Mucosa of descending colon (tissue), 3 donors: ENCODE data around the gene SLC26A3. TPM values are rescaled to one million over a fixed set of nuclear protein-coding genes. Genes with fewer than 3 reads are reported as not detected.

Experiments used
- ATAC-seq: fragments of 200-7000 bp; cut with Tn5 transposase; one replicate; pipeline ENCODE4 v1.9.1; 2020; ENCODE audit warnings: mild to moderate bottlenecking, moderate library complexity
- DNase-seq, 3 donors: peaks; one replicate each; pipeline ENCODE4 v3.0.0-alpha.2; 2020
- H3K36me3 ChIP-seq: fragments of 200-600 bp; one replicate; pipeline ENCODE4 v1.8.0; 2021; ENCODE audit warnings: low read depth, mild to moderate bottlenecking
- H3K4me1 ChIP-seq: fragments of 200-600 bp; one replicate; pipeline ENCODE4 v1.8.0; 2021; ENCODE audit warnings: low read depth, mild to moderate bottlenecking
- H3K4me3 ChIP-seq: fragments of 200-600 bp; one replicate; pipeline ENCODE4 v1.8.0; 2021; ENCODE audit warnings: mild to moderate bottlenecking
- H3K9me3 ChIP-seq: fragments of 200-600 bp; one replicate; pipeline ENCODE4 v1.8.0; 2021; ENCODE audit warnings: mild to moderate bottlenecking
- CTCF ChIP-seq: fragments of 200-600 bp; IDR thresholded peaks from one replicate; pipeline ENCODE4 v1.8.0; 2022; ENCODE audit warnings: antibody characterized with exemption, mild to moderate bottlenecking
- intact Hi-C, 2 donors: fragments of 100-400 bp; cut with DNase I in 1 of 2; cut with micrococcal nuclease in 1 of 2; formaldehyde crosslinking; loops; one replicate each; pipeline versions ENCODE4 v1.11.0 to v1.11.1; 2022; cut with DNase I, micrococcal nuclease
- total RNA-seq, 3 donors: library from RNA; stranded (reverse); fragmentation: NEBNext Ultra II Directional in 2 of 3; extraction: Animal tissue kit (Norgen Biotek cat#: 25700) in 2 of 3; gene quantifications; one replicate each; pipeline versions ENCODE4 v1.2.1 to v1.2.4, GENCODE V29; 2021 to 2023
- donor health status: DM: no; HTN: no; CAD: no; lungs with moderate emphysema.
- donor health status: DM: no; HTN: no; CAD: no.
- donor health status: DM: no; HTN: yes; CAD: no.

SLC26A3 gene
- total RNA-seq, 3 donors from 2014 or later: 1,687 to 3,849 (median 2,946) TPM

GRCh38 chr7:107742678-107743566 lies 60.1 kb downstream of the SLC26A3 start:
- peak; percentile 63 to 84 (median 77) for DNase-seq
- ATAC-seq: peak; percentile 51
- peaks cover 26% of the 10 kb centered on the region for H3K4me1 ChIP-seq
- no peak for TF ChIP-seq CTCF
- peak overlapping the region; percentile 76 for H3K4me3 ChIP-seq
- intact Hi-C loops: loop anchor here (10.0 kb wide), 1 partner anchor 132 kb away; no protein-coding TSS in a partner anchor
- H3K9me3 ChIP-seq: no peaks in the 10 kb centered on the region
- no peaks in the 10 kb centered on the region for H3K36me3 ChIP-seq

GRCh38 chr7:107728276-107728675 lies 74.7 kb downstream of the SLC26A3 start:
- ATAC-seq: no peak
- TF ChIP-seq CTCF: no peak
- intact Hi-C loops: loop anchor here in 1 of 2 donors (10.0 kb wide), 1 partner anchor 253 kb away; the partner anchor contains the start of gene GPR22
- DNase-seq: no peak
- Histone ChIP-seq H3K4me3 (no peak overlapping the region), H3K36me3 (no peaks in the 10 kb centered on the region), H3K4me1 (no peaks in the 10 kb centered on the region), H3K9me3 (no peaks in the 10 kb centered on the region)

GRCh38 chr7:107726356-107727130 lies 76.5 kb downstream of the SLC26A3 start:
- H3K4me1 ChIP-seq: no peaks in the 10 kb centered on the region
- intact Hi-C loops: loop anchor here in 1 of 2 donors (10.0 kb wide), 1 partner anchor 252 kb away; the partner anchor contains the start of gene GPR22
- H3K4me3 ChIP-seq: no peak overlapping the region
- H3K9me3 ChIP-seq: no peaks in the 10 kb centered on the region
- no peak for TF ChIP-seq CTCF
- DNase-seq (no peak), ATAC-seq (no peak)
- H3K36me3 ChIP-seq: no peaks in the 10 kb centered on the region

GRCh38 chr7:107725138-107725740 lies 77.8 kb downstream of the SLC26A3 start:
- H3K9me3 ChIP-seq: no peaks in the 10 kb centered on the region
- H3K4me3 ChIP-seq: no peak overlapping the region
- intact Hi-C loops: loop anchor here (2.0 to 10.0 kb wide), 2 partner anchors 250 to 262 kb away; partner anchors contain the start of gene GPR22 (in 1 of the 2)
- no peaks in the 10 kb centered on the region for H3K4me1 ChIP-seq
- peak; percentile 30 for TF ChIP-seq CTCF
- DNase-seq (peak in 1 of 3 donors; percentile 84), ATAC-seq (peak; percentile 48)
- H3K36me3 ChIP-seq: no peaks in the 10 kb centered on the region

- intact Hi-C loops: loop anchor here in 1 of 2 donors (10.0 kb wide), 1 partner anchor 248 kb away; the partner anchor contains the start of gene GPR22
- ATAC-seq (no peak), DNase-seq (no peak)
- no peak for TF ChIP-seq CTCF
- Histone ChIP-seq H3K9me3 (no peaks in the 10 kb centered on the region), H3K4me1 (no peaks in the 10 kb centered on the region), H3K36me3 (no peaks in the 10 kb centered on the region), H3K4me3 (no peak overlapping the region)
These were observed 79.8 kb downstream of the SLC26A3 start for GRCh38 chr7:107723255-107723654.
